ENCODE results near the gene CEP120.

Gene CEP120

DNA sequence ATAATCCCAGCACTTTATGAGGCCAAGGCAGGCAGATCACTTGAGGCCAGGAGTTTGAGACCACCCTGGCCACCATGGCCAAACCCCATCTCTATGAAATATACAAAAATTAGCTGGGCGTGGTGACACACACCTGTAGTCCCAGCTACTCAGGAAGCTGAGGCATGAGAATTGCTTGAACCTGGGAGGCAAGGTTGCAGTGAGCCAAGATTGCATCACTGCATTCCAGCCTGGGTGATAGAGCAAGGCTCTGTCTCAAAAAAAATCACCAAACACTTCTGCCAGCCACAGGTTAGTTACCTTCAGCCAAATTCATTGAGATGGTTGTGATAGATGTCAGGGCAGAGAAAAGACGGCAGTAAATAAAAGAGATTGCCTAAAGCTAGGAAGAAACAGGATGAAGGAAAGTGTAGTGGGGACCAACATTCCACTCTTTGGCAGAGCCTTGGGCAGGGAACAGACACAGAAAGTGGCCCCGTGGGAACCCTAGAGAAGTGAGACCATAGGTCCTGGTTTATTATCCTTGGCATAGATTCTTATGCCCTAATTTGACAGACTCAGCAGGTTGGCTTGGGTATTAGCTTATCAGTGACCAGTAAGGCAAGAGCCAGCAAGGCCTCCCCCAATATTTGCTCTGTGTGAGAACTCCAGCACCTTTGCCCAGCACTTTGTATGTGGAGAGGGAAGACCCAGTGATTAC, 5.5 kb upstream of the CEP120 start:
- TF ChIP-seq CTCF (IDR thresholded peaks at IDR 0.05; ENCODE audit: extremely low read depth, missing control alignments), result no peak
- no peak for DNase-seq (ENCODE audit: low spot score)

DNA sequence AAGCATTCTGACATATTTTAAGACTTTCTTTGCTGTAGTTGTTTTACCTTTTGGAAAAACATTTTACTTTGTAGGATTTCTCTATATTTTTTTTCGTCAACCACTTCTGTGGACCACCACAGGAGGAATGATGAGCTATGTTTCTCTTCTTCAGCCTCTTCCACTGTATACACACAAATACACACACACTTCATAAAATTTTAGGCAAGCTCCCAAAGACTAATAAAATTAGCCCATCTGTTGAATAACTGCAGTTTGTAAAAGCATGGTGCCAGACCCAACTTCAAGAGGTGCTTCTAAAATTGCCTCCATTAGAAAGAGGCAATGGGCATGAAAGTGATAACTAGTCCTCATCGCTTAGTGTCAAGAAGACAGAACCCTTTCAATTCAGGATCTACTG, 4.1 kb upstream of the CEP120 start:
- no peak for TF ChIP-seq CTCF (IDR thresholded peaks at IDR 0.05; ENCODE audit: extremely low read depth, missing control alignments)
- no peak for DNase-seq (ENCODE audit: low spot score)

DNA sequence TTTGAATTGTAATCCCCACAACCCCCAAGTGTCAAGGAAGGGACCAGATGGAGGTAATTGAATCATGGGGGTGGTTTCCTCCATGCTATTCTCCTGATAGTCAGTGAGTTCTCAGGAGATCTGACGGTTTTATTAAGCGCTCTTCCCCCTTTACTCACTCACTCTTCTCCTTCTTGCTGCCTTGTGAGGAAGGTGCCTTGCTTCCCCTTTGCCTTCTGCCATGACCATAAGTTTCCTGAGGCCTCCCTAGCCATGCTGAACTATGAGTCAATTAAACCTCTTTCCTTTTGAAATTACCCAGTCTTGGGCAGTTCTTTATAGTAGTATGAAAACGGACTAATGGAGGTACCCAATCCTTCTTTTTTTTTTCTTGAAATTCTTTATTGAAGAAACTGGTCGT, 2.2 kb upstream of the CEP120 start:
- DNase-seq (ENCODE audit: low spot score), result no peak
- TF ChIP-seq CTCF (IDR thresholded peaks at IDR 0.05; ENCODE audit: extremely low read depth, missing control alignments), result no peak

DNA sequence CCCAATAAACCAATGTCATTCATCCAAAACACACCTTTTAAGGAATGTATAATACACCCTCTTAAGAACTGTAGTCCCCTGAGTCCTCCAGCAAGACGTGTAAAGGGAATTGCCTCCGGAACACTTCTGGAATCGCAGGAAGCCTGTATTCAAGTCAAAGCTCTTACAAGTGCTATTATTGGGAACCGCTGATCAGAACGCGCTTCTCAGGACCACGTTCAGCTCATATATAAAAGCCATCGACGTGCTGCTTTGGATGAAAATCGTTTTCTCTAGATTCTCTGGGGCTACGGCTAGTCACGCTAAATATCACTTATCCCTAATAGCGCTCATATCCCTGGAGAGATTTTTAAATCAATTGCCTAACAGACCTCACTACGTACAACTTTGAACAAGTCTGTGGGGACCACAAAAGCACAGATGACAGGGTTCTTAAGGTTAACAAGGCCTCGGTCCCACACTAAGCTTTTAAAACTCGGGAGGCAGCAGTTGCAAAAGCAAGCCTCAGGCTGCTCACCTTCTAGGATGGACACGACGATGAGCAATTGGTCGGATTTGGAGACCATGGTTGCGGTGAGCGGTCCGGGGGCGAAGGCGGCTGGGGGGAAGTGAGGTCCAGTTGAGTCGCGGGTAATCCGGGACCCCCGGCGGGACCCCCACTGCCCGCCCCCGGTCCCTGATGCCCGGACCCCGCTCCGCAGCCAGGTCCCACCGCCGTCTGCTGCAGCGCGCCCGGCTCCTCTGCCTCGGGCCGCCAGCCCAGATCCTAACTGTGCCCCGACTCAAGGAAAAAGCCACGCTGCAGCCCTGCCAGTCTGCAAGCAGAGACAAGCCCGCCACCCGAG, 548 bp downstream of the CEP120 start:
- TF ChIP-seq CTCF (IDR thresholded peaks at IDR 0.05; ENCODE audit: extremely low read depth, missing control alignments), result no peak
- peak; percentile 38 for DNase-seq (ENCODE audit: low spot score)

DNA sequence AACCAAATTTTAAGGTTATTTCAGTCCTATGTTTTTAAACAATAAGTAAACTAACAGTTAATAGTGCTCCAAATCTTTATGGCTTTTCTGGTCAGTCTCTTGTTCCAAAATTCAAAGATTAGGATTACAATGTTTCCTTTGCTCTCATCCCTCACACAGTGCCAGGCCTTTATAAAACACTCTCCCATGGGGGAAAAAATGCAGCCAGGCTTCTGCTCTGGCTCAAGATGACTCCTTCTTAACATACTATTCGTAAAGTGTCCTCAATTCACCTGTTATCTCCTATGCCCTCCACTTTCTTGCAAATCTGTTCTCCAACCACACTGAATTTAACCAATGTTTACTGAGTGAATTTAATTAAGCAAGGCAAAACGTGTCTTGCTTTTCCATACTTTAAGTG, 1.4 kb downstream of the CEP120 start:
- no peak for DNase-seq (ENCODE audit: low spot score)
- no peak for TF ChIP-seq CTCF (IDR thresholded peaks at IDR 0.05; ENCODE audit: extremely low read depth, missing control alignments)

DNA sequence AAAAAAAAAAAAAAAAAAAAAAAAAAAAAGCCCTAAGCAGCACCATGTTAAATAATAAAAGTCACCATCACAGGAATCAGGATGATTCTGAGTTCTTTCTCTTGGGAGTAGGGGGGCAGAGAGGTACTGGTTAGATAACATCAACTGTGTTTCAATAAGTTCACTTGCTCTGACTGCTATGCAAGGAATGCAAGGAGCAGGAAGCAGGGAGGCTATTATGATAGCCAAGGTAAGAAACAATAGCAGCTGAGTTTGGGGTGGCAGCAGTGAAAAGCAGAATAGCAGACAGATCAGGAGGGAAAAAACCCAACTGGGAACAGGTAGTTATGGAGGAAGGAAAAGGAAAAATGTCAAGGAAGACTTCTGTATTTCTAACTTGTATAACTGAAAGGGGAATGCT, 8.2 kb downstream of the CEP120 start:
- DNase-seq (ENCODE audit: low spot score), result no peak

More for the DNA sequence above, 8.2 kb downstream of the CEP120 start:
- TF ChIP-seq CTCF (IDR thresholded peaks at IDR 0.05; ENCODE audit: extremely low read depth, missing control alignments), result no peak
